GM15510 (cell line): ENCODE measurements around the gene DNLZ.

ENCODE experiments used
- POLR2A ChIP-seq: IDR thresholded peaks from 3 replicates; pipeline ENCODE4 v1.6.1; 2011; ENCODE audit warnings: borderline replicate concordance; ENCODE audit not compliant: insufficient read length; ENCODE audit errors: extremely low read depth

The DNLZ gene

DNA sequence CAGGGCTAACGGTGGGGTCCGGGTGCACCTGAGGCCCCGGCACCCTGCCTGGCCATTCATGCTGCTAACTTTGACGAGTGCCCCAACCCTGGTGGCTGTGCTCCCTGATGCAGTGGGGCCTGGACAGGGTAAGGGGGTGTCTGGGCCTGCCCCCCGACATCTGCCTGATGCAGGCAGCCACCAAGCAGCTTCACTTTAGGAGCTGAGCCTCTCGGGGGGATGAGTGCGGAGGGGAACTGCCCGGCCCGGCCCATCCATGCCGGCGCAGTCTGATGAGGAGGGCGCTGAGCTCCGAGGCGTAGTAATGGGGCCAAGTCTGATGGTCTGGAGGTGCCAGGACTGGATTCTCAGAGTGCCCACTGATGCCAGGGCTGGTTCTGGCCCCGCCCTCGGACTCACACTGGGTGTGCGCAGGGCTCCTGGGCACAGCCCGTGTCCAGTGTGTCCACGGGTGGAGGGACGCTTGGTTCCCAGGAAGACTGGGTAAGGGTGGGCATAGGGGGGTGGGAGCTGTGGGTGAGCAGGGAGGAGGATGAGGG is 16.5 kb downstream of the DNLZ start:
- TF ChIP-seq POLR2A = no peak

DNA sequence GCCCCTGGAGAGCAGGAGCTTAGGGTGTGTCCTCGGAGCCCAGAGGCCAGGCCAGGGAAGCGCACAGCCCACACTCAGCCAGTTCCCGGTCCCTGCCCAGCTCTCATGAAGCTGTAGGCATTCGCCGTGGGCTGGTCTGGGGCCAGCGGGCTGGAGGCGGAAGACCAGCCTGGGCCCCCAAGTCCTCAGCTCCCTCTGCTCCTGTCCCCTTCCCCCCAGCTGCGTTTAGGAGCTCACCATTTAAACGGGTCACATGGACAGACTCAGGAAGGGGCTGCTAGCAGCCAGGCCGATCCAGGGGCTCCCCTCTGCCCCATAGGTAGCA is 17.4 kb downstream of the DNLZ start:
- no peak for TF ChIP-seq POLR2A

- no peak for TF ChIP-seq POLR2A
These were observed 18.0 kb downstream of the DNLZ start for GRCh38 chr9:136345281-136346156.

- no peak for TF ChIP-seq POLR2A
These were observed 18.8 kb downstream of the DNLZ start for GRCh38 chr9:136344544-136345280.

DNA sequence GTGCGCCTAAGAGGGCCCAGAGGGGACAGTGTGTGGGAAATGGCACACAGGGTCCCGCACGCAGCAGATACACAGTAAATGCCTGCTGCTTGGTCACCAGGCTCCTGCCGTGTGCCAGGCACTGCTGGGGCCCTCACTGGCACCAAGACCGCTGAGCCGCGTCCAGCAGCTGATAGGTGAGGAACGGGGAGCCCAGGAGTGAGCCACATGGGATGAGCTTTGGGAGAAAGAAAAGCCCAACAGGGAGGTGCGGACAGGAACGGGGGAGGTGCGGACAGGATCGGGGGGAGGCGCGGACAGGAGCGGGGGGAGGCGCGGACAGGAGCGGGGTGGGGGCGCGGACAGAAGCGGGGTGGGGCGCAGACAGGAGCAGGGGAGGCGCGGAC is 19.7 kb downstream of the DNLZ start:
- TF ChIP-seq POLR2A = no peak

DNA sequence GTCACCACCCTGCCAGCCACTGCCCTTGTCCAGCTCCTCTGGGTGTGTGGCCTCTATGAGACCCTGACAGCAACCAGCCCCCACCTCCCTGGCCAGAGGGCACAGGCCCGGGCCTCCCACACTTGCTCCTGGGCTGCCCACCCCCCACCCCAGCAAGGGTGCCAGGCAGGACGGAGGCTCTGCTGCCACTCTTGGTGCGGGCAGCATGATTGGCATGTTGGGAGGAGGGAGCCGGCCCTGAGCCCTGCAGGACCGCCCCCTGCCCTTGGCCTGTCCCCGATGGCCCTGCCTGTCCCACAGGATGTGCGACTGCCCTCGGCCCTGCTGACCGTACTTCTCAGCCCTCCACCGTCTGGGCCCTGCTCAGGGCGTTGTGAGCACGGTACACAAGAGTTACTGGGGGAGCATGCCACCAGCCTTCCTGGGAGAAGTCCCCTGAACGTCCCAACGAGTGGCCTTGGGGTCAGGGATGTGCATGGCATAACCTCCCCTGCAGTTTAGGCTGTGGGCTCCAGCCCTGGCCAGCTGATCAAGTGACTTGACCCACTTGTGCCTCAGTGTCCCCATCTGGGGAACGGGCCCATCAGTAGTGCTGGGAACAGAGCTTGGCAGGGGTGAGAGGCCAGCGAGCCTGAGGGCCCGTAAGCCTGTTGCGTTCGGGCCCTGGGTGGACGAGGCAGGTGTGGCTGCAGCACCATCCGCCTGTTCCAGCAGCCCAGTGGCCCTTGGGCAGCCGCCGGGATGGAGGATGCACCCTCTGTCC is 20.2 kb downstream of the DNLZ start:
- no peak for TF ChIP-seq POLR2A

DNA sequence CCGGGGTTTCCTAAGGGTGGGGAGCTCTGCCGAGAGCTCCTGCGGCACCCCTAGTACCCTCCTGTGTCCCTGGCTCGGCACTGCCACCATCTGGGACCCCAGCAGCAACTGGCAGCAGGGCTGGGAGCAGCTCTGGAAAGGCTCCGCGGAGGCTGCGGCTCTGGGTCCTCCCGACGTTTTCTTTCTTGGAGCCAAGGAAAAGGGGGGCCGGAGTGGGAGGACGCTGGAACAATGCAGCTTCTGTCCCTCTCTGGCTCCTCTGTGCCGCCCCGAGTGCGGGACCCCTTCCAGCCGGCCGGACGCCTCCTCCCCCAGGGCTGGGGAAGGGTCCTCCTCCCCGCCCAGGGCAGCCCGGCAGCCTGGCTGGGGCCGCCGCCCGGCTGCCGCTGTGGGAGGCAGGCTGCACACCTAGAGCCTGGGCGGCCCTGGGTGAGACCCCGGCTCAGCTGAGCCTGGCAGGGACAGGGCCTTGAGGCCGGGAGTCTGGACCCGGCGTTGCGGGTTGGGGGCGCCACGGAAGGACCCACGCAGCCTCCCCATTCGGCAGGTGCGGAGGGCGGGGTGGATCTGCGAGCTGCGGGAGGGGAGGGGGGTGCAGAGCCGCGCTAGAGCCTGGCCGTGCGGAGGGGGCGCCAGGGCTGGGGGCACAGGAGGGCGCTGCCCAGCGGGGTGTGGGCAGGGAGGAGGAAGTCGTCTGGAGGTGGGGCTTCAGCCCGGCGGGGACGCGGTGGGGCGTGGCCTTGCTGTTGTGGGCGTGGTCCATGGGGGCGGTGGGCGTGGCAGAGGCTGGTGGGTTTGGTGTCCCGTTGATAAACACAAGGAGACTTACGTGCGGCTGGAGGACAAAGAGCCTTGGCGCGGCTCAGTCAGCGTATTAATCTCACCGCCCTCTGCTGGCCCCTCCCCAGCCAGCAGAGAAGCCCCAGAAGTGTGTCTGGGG is 21.1 kb downstream of the DNLZ start:
- no peak for TF ChIP-seq POLR2A

DNA sequence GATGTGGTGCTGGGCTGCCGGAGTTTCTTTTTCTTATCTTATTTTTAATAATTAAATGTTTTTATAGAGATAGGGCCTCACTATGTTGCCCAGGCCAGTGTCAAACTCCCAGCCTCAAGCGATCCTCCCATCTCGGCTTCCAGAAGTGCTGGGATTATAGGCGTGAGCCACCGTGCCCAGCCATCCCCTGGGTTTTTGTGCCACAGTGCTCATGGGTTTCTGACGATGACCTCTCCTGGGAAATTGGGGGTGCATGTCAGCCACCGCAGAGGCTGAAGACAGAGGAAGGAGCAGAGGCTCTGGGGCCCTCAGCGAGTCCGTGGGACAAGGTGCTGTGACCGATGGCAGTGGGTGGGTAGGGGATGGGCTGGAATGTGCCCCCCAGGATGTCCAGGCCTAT is 21.8 kb downstream of the DNLZ start:
- no peak for TF ChIP-seq POLR2A

- no peak for TF ChIP-seq POLR2A
These were observed 22.4 kb downstream of the DNLZ start for GRCh38 chr9:136341042-136341655.

GRCh38 chr9:136340356-136341041 is 23.0 kb downstream of the DNLZ start:
- no peak for TF ChIP-seq POLR2A

- TF ChIP-seq POLR2A = no peak
These were observed 23.6 kb downstream of the DNLZ start for GRCh38 chr9:136339958-136340310.

GRCh38 chr9:136339173-136339957 is 24.2 kb downstream of the DNLZ start:
- TF ChIP-seq POLR2A = no peak
